ENCODE data around the gene FNDC7.
"Not testable (repeated sequence)": the region's sequence is repeated elsewhere in the genome, so short reads cannot be mapped to it uniquely, and the experiment has no call there.

Gene FNDC7, protein sequence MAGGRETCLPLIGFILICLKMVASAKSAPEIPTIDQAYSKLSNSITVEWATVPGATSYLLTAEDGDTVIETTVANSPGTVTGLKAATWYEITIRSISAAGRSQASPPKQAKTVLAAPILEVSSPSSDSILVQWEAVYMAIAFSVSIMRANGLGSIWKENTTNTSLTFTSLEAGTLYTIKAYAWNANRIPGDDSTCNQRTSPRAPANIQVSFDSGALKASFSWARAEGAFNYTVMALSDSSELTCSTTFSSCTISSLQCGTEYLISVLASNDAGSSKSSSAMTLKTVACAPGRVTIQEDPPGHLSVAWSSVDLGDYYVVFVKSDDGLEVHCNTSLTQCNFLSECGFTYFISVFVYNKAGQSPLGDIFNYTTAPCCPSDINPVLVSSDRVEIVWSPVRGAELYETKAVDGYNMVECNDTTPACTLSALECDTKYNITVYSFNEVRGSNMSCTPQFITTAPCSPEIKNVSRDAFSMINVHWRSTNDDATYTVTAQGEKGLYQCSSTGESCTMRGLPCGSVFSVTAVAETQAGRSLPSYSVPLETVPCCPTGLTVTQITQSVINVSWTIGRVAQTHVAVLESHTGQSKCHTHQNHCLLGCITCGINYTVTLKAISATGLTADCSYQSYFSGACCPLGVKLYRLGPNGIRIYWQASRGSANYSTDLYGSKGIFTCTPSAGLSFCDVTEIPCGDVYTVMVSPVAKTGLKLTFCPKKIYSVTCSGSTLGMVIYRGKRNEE

DNA sequence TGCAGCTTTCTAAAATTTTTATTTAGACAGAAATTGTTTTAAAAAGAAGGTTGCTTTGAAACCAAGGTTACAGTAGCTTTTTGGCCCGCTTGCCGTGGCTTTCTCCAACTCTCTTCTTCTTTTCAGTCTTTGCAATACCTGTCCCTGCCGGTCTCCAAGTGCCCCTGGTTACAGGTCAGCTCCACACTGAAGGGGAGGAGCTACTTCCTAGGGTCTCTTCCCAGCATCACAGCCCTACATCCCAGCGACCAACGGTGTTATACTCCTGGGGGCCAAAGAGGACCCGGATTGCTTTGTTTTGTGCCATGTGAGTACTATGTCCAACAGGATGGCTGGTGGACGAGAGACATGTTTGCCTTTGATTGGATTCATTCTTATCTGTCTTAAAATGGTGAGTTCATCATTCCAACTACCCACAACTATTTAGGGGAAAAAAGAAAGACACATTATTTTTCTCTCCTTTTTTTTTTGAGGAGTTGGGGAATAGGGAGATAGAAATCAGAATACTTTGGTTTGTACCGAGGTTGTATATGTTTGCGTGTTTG is at the start of gene FNDC7:
Gene FNDC7 (plus strand): TSS at position 303 of the 545 bp plus-strand sequence. CDS start 26 bp downstream, at position 329.
- no peak for DNase-seq

DNA sequence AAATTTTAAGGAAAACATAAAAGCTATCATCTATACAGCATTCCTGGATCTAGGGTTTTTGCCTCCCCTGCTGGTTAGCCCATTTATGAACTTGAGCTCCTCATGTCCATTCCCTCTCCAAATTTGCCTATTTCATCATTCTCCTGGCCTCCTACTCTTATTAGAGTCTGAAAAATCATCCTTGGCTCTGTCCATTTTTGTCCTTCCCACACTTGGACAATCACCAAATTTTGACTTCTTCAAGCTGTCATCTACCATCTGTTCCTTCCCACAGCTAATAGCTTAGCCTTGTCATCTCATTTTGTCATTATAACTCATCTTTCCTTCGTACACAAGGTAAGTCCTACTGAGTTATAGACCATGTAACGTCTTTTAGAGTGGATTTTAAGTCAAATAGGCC is 49.6 kb upstream of the FNDC7 start:
- no peak for DNase-seq

DNA sequence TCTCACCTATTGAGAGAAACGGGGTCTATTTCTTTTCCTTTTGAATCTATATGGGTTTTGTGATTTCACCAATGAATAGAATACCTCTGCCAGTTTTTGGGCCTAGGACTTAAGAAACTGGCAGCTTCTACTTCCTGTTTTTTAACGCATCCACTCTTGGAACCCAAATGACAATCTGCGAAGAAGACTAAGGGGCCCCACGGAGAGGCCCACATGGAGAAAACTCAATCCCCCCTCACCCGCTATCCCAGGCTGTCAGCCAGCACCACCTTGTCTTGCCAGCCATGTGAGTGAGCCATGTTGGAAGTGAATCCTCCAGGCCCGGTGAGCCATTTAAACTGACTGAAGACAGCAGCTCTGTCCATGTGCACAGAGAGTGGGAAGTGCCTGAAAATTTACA is 48.2 kb upstream of the FNDC7 start:
- no peak for DNase-seq

DNA sequence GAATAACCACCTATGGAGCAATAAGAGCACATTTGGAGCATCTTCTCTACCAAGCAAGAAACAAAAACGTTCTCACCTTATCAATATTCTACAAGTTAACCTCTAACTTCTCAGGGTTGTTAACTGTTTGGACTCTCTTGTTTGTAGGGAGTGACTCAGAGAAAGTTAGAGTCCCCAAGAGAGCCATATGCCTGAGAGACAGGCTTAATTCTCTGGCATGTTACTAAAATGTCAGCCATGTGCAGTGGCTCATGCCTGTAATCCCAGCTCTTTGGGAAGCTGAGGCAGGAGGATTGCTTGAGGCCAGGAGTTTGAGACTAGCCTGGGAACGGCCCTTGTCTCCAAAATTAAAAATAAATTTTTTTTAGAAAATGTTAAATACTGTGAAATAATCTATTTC is 47.6 kb upstream of the FNDC7 start:
- DNase-seq: no peak

DNA sequence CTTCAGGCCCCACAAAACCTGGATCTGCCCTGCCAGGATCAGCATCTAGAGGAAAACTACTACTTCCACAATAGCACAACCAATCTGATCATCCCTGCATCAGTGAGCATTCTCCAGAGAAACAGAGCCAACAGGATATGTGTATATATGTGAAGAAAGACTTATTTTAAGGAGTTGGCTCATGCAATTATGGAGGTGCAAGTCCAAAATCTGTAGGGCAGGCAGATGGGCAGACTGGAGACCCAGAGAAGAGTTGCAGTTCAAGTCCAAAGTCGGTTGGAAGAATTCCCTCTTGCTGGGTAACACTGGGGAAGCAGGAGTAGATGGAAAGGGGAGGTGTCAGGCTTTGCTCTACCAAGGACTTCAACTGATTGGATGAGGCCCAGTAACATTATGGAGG is 46.9 kb upstream of the FNDC7 start:
- DNase-seq: no peak

DNA sequence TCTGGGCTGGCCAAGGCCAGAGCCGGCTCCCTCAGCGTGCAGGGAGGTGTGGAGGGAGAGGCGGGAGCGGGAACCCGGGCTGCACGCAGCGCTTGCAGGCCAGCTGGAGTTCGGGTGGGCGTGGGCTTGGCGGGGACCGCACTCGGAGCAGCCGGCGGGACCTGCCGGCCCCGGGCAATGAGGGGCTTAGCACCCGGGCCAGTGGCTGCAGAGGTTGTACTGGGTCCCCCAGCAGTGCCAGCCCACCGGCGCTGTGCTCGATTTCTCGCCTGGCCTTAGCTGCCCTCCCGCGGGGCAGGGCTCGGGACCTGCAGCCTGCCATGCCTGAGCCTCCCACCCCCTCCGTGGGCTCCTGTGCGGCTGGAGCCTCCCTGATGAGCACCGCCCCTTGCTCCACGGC is 45.3 kb upstream of the FNDC7 start:
- DNase-seq: not testable (repeated sequence)

DNA sequence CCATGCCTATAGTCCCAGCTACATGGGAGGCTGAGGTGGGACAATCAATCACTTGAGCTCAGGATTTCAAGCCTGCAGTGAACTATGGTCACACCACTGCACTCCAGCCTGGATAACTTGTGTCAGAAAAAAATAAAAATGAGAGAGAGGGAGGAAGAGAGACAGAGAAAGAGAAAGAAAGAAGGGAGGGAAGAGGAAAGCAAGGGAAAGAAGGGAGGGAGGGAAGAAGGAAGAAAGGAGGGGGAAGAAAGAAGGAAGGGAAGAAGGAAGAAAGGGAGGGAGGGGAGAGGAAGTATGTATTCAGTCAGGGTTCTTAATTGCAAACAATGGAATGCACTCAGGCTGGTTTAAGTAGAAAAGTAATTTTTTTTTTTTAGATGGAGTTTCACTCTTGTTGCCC is 43.9 kb upstream of the FNDC7 start:
- DNase-seq: no peak

DNA sequence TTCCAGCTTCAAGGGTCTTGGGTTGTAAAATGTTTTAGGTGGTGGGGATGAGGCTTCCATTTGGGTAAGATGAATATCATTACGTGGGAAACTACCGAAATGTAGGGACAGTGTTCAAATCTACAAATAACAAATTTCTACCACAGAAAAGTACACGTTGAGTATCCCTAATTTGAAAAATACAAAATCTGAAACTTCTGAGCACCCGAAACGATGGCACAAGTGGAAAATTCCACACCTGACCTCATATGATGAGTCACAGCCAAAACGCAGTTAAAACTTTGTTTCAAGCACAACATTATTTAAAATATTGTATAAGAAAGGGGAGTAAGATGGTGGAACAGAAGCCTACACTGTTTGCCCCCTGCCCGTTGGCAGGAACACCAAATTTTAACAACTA is 43.0 kb upstream of the FNDC7 start:
- DNase-seq: no peak

DNA sequence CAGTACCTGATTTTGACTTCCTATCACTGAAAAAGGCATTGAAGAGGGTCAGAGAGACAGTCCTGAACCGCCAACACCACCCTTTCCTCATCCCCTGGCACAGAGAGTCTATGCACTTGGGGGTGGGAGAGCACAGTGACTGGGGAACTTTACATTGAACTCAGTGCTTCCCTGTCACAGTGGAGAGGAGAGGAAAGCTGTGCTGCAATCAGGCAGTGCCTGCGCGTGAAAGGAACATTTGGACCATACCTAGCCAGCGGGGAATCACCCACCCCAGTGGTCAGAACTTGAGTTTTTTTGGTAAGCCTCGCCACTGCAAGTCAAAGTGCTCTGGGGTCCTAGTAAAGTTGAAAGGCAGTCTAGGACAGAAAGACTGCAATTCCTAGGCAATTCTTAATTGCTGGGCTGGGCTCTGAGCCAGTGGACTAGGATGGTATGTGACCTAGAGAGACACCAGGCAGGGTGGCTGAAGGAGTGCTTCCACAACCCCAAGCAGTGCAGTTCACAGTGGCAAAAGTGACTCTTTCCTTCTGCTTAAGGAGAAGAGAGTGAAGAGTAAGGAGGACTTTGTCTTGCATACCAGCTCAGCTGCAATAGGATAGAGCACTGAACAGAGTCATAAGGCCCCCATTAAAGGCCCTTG is 42.5 kb upstream of the FNDC7 start:
- DNase-seq: no peak

DNA sequence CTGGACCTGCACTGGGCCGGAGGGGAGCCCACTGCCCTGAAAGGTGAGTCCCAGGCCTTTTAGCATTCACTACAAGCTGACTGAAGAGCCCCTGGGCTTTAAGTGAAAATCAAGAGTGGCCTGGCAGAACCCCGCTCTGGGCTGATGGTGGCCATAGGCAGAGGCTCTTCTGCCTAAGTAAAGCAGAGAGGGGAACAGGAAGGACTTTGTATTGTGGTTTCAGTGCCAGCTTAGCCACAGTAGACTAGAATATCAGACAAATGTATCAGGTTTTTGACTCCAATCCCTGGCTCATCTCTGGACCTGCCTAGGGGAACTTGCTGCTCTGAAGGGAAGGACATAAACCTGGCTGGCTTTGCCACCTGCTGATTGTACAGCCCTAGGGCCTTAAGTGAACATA is 41.6 kb upstream of the FNDC7 start:
- no peak for DNase-seq

DNA sequence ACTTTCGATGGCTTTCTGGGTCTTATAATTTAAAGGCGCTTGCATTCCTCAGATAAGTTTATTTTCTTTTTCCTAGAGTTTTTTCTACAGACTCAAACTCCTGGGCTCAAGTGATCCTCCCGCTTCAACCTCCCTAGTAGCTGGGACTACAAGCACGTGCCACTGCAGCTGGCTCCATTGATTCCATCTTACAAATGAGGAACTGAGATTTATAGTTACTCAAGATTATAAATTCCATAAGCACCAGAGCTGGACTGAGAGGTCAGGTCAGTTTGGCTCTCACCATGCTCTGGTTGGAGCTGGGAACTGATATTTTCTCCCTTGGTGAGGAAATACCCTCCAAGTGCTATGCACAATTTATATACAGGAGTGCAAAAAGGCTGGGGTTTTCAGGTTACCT is 34.0 kb upstream of the FNDC7 start:
- no peak for DNase-seq

DNA sequence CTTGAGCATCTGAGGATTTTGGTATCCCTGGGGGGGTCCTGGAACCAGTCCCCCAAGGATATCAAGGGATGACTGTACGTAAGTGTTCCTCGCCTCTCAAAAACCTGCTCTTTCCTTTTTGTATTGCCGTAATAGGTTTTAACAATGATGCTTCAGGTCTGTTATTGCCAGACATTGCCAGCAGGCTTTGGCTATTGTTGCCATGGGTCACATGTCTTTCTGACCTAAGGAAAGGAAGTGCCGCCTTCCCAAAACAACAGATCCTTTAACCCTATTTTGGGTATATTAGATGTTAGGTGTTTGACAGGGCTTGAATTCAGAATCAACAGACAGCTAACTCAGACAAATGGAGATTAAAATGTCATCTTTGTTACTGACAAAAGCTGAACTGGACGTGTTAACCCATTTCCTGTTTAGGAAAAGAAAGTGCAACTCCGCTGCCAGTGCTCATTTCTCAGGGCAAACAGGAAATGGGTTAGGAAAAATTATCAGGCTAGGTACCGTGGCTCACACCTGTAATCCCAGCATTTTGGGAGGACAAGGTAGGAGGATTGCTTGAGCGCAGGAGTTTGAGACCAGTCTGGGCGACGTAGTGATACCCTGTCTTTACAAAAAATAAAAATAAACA is 33.0 kb upstream of the FNDC7 start:
- DNase-seq: no peak

DNA sequence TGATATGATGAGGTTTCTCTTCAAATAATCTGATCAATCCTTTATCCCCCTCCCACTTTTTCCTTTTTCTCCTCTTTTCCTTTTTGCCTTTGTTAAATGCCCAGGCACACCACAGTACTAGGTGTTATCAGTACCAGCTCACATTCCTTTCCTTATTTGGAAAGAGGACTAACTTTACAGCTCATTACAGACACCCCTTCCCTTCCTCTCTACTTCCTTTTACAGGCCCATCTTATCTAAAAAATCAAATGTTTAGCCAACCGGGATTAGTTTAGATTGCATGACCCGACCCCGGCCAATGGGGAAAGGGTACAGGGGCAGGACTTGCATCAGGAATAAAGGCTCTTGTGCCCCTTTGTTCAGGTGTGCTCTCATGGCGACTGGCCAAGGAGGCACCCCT is 31.0 kb upstream of the FNDC7 start:
- not testable (repeated sequence) for DNase-seq

DNA sequence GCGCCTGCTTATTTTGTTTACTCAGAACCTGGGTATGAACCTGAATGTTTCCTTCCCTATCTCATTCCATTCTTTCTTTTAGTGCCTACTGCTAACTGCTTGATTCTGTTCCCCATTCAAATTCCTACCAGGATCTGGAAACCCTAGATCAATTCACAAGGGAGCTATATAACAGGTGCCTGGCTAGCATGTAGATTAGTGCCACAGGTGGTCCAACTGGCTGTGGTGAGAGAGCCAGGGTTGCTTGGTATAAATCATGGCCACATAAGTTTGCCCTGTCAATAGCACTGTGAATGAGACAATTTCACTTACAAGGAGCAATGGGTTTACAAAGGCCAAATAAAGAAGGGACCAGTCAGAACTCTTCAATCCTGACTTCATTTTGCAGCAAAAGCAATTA is 27.2 kb upstream of the FNDC7 start:
- DNase-seq: no peak

DNA sequence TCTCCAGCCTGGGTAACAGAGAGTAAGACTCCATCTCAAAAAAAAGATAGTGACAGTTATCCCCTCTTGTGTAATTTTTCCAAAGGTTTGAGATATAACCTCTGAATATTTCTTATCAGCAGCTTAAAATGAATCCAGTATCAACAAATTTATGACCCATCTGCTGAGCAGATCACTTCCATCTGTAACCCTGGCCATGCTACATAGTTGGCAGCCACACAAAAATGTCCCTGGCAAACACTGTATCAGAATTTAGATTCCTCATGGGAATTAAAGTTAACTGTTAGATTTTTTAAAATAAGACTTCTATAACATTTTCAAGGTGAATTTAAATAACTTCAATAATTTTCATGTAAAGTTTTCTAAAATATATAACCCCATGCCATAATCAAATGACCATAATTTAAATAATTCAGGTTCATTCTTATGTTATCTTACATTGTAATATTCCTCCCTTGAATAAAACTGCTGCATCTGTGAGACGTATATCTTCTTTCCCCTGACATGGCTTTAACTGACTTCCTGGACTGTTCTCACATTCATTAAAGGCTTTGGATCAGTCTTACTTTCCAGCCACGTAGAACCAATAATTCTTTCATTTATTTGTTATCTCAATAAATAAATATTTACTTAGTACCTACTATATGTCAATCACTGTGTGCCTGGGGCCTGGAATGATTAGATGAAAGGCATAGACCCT is 25.9 kb upstream of the FNDC7 start:
- no peak for DNase-seq

DNA sequence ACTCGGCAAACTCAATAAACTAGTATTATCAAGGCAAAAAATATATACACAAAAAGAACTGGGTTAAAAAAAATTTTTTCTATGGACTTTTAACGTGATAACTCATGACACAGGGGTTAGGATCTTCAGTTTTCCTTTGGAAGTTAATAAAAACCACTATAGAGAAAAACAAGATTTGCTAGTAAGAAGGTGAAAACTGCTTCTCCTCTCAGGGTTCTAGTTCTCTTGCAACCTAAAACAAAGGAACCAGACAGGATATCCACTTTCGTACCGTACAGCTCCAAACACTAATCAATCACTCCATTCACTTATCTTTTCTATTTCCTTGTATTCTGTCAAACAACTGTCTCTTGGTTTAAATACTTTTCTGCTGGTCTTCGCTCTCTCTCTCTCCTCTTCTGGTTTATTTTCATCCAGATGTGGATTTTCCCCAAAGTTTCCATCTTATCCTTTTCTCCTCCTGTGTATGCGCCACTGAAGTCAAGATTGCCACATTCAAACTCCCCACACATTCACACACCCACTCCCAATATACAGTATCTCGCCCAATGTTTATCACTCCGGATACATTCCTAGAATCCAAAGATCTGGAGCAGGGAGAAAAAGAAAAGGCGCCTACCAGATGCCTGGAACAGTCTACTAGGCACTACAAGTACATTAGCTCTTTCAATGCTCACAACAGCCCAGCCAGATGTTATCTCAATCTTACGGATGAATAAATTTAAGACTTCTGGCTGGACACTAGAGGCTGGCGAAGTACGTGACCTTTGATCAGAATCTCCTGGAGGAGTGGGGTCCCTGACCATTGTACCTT is 21.4 kb upstream of the FNDC7 start:
- DNase-seq: no peak

DNA sequence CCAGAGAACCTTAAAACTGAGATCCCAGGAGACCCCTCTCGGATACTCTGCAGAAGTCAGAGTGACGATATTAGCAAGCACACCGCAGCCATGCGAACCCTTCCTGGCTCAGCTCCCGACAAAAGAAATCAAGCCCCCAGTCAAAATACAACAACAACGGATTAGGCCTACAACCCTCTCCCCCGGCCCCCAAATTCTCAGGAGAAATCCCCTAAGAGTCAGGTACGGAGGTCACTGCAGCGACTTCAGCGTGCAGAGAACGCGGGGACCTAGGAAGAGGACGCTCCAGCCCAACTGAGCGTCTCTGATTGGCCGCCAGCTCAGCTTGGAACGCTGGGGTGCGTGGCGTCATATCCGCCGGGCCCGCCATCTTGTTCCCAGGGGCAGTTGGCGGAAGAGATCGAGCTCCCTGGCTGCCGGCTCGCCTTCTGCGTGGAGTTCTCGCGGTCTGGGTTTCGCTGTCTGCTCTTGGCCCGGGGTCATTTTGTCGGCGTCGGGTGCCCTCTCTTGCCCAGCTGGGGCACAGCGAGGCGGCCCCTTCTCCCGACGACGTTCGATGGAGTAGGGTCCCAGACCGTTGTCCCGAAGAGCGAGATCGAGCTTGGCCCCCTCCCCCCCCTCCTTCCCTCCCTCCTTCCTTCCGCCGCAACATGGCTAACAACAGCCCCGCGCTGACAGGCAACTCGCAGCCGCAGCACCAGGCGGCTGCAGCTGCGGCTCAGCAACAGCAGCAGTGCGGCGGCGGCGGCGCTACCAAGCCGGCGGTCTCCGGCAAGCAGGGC is 20.6 kb upstream of the FNDC7 start, which contains the start of gene PRPF38B:
Gene PRPF38B (plus strand): TSS at position 369 of the 782 bp plus-strand sequence. CDS start 282 bp downstream, at position 651.
- peak; percentile 93 to 94 for DNase-seq

DNA sequence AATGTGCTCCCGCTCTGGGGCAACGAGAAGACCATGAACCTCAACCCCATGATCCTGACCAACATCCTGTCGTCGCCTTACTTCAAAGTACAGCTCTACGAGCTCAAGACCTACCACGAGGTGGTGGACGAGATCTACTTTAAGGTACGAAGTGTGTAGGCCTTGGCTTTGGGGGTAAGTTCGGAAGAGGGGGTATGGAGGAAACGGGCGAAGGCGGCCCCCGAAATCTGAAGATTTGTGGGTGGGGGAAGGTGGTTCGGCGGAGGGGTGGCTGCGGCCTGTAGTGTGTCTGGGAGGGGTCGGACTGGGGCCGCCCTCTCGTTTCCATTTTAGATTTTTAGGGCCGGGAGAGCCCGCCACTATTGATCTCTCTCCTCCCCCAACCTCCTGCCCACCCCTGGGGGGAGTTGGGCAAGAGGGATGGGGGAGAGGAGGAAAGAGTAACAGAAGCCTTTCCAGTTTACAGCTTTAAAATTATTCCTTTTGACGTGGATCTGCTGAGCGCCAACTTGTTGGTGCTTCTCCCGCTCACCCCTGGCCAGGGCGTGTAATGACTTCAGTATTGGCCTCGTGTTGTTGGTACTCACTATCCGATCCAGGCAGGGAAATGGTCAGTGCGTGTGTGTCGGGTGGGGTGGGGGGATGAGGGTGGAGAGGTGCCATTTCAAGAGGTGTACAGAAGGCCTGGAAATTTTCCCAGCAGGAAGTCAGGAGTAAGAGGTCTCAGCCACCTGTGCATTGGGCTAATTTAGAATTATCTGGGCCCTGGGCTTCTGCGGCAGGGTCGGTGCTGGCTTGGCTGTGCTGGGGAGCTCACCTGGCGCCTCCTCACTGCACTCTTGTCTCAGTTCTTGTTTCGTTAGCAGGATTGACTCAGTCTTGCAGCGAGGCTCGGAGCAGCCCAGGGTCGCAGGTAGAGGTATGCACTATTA is 19.7 kb upstream of the FNDC7 start:
- DNase-seq: peak; percentile 65 to 69

DNA sequence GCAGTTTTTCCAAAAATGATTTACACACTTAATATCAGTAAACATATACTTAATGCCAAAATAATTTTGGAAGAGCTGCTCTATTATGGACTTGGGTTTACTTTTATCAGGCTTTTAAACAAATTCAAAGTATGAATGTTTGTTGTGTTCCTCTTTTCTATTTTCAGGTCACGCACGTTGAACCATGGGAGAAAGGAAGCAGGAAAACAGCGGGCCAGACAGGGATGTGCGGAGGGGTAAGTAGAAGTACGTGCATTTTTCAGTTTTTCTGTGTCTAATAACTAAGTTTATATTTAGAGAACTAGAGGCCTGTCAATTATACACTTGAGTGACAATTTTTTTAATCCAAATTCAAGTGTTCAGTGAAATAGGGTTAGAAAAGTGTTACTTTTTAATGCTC is 17.2 kb upstream of the FNDC7 start:
- no peak for DNase-seq
